ENCODE measurements around the gene PTGR1.

DNA sequence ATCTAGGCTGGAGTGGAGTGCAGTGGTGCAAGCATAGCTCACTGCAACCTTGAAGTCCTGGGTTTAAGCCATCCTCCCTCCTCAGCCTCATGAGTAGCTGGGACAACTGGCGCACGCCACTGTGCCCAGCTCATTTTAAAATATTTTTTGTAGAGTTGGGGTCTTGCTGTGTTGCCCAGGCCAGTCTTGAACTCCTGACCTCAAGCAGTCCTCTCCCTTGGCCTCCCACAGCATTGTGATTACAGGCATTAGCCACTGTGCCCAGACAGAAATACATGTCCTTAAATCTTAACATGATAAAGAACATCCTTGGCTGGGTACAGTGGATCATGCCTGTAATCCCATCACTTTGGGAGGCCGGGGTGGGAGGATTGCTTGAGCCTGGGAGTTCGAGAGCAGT lies 67.7 kb downstream of the PTGR1 start:
- TF ChIP-seq POLR2A (IDR thresholded peaks at IDR 0.05) = no peak
- TF ChIP-seq, protein P1, sequence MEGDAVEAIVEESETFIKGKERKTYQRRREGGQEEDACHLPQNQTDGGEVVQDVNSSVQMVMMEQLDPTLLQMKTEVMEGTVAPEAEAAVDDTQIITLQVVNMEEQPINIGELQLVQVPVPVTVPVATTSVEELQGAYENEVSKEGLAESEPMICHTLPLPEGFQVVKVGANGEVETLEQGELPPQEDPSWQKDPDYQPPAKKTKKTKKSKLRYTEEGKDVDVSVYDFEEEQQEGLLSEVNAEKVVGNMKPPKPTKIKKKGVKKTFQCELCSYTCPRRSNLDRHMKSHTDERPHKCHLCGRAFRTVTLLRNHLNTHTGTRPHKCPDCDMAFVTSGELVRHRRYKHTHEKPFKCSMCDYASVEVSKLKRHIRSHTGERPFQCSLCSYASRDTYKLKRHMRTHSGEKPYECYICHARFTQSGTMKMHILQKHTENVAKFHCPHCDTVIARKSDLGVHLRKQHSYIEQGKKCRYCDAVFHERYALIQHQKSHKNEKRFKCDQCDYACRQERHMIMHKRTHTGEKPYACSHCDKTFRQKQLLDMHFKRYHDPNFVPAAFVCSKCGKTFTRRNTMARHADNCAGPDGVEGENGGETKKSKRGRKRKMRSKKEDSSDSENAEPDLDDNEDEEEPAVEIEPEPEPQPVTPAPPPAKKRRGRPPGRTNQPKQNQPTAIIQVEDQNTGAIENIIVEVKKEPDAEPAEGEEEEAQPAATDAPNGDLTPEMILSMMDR (IDR thresholded peaks at IDR 0.05) = no peak
